ENCODE data around the gene PRSS36. TPM values are rescaled to one million over a fixed set of nuclear protein-coding genes. Genes with fewer than 3 reads are reported as not detected.

PRSS36 gene
- polyA plus RNA-seq, 1 donor from 2014 or later: 2.0 TPM

DNA sequence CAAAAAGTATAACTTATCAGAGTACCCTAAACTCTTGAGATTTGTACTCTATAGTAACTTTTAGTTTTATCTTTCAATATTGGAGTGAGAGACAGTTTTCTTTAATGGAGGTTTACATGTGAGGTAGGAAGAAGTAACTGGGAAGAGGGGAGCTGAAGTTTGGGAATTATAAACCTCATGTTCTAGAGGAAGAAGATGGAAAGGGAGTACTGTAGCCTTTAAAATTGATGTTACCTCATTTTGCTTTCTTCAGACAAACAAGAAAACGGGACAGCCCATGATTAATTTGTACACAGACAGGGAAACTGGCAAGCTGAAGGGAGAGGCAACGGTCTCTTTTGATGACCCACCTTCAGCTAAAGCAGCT is 39.5 kb upstream of the PRSS36 start:
- Histone ChIP-seq H3K27me3 (ENCODE audit: insufficient read depth, low read depth, low read length) (no peaks in the 10 kb centered on the region), H4K20me1 (ENCODE audit: insufficient read depth) (peaks cover 36% of the 10 kb centered on the region), H3K36me3 (ENCODE audit: insufficient read depth, low read length) (peaks cover 19% of the 10 kb centered on the region), H2AFZ (ENCODE audit: low read depth, low read length) (no peak overlapping the region), H3K79me2 (replicated peaks; ENCODE audit: insufficient read depth, low read length) (peaks cover 25% of the 10 kb centered on the region), H3F3A (ENCODE audit: insufficient read depth, low read length, poor library complexity, severe bottlenecking) (no peaks in the 10 kb centered on the region), H3K9ac (ENCODE audit: low read length) (no peak overlapping the region), H3K4me3 (ENCODE audit: low read length) (no peak overlapping the region), H3K4me2 (ENCODE audit: low read length) (no peak overlapping the region), H3K27ac (ENCODE audit: low read length) (no peak overlapping the region), H3K9me3 (ENCODE audit: low read length) (no peaks in the 10 kb centered on the region), H3K9me2 (ENCODE audit: insufficient read depth, low read length) (no peaks in the 10 kb centered on the region)
- TF ChIP-seq RAD21 (conservative IDR thresholded peaks at IDR 0.05) (no peak), EZH2 (IDR thresholded peaks at IDR 0.05; ENCODE audit: borderline replicate concordance, insufficient read depth, low read length, poor library complexity, severe bottlenecking) (no peak), SMC3 (conservative IDR thresholded peaks at IDR 0.05; ENCODE audit: poor library complexity) (no peak), EP300 (conservative IDR thresholded peaks at IDR 0.05; ENCODE audit: poor library complexity, severe bottlenecking) (no peak), POLR2AphosphoS5 (IDR thresholded peaks at IDR 0.05) (no peak), MXI1 (conservative IDR thresholded peaks at IDR 0.05; ENCODE audit: poor library complexity, severe bottlenecking) (no peak), TAF1 (IDR thresholded peaks at IDR 0.05; ENCODE audit: low read depth) (no peak)
- TF ChIP-seq, protein P1, sequence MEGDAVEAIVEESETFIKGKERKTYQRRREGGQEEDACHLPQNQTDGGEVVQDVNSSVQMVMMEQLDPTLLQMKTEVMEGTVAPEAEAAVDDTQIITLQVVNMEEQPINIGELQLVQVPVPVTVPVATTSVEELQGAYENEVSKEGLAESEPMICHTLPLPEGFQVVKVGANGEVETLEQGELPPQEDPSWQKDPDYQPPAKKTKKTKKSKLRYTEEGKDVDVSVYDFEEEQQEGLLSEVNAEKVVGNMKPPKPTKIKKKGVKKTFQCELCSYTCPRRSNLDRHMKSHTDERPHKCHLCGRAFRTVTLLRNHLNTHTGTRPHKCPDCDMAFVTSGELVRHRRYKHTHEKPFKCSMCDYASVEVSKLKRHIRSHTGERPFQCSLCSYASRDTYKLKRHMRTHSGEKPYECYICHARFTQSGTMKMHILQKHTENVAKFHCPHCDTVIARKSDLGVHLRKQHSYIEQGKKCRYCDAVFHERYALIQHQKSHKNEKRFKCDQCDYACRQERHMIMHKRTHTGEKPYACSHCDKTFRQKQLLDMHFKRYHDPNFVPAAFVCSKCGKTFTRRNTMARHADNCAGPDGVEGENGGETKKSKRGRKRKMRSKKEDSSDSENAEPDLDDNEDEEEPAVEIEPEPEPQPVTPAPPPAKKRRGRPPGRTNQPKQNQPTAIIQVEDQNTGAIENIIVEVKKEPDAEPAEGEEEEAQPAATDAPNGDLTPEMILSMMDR (IDR thresholded peaks at IDR 0.05; ENCODE audit: poor library complexity, severe bottlenecking): no peak
- TF ChIP-seq, protein P2, sequence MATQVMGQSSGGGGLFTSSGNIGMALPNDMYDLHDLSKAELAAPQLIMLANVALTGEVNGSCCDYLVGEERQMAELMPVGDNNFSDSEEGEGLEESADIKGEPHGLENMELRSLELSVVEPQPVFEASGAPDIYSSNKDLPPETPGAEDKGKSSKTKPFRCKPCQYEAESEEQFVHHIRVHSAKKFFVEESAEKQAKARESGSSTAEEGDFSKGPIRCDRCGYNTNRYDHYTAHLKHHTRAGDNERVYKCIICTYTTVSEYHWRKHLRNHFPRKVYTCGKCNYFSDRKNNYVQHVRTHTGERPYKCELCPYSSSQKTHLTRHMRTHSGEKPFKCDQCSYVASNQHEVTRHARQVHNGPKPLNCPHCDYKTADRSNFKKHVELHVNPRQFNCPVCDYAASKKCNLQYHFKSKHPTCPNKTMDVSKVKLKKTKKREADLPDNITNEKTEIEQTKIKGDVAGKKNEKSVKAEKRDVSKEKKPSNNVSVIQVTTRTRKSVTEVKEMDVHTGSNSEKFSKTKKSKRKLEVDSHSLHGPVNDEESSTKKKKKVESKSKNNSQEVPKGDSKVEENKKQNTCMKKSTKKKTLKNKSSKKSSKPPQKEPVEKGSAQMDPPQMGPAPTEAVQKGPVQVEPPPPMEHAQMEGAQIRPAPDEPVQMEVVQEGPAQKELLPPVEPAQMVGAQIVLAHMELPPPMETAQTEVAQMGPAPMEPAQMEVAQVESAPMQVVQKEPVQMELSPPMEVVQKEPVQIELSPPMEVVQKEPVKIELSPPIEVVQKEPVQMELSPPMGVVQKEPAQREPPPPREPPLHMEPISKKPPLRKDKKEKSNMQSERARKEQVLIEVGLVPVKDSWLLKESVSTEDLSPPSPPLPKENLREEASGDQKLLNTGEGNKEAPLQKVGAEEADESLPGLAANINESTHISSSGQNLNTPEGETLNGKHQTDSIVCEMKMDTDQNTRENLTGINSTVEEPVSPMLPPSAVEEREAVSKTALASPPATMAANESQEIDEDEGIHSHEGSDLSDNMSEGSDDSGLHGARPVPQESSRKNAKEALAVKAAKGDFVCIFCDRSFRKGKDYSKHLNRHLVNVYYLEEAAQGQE (IDR thresholded peaks at IDR 0.05; ENCODE audit: borderline replicate concordance): no peak

DNA sequence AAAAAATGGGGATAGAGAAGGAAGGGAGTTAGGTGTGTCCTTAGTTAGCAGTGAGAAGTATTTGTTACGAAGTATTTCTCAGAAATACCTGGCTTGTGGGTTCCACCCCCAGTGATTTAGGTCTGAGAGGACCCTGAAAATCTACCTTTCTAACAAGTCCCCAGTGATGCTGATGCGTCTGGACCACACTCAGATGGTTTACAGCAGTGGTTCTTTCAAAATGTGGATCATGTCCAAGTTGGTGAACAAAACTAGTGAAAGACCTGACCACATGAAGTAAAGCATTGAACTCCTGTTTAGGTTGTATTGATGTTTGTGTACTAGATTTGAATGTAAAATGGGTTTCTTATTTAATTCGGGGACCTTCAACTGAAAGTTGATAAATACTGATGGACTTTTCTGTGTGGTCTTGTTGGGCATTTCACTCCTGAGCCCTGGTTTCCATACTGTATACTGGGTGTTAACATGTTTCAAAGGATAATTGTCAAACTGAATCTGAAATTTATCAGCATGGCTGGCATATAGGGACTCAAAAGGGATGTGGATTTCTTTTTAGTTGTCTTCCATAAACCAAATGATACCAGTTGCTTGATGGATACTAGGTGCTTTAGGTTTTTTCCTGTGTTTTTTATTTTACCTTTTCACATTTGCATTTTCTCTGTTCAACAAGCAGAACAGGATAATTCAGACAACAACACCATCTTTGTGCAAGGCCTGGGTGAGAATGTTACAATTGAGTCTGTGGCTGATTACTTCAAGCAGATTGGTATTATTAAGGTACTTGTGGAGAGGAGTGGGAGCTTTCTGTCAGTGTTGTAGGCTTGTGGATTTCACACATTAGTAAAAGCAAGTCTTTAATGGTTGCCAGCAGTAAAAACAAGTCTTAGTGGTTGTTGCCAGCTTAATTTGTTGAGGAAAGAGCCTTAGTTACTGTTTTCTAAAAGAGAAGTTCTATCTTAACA is 38.9 kb upstream of the PRSS36 start:
- H4K20me1 ChIP-seq (ENCODE audit: insufficient read depth): peaks cover 38% of the 10 kb centered on the region

More for the DNA sequence above, 38.9 kb upstream of the PRSS36 start:
- Histone ChIP-seq H3K27me3 (ENCODE audit: insufficient read depth, low read depth, low read length) (no peaks in the 10 kb centered on the region), H3K4me3 (ENCODE audit: low read length) (no peak overlapping the region), H3K9ac (ENCODE audit: low read length) (no peak overlapping the region), H3K9me2 (ENCODE audit: insufficient read depth, low read length) (no peaks in the 10 kb centered on the region), H3K4me2 (ENCODE audit: low read length) (no peak overlapping the region), H2AFZ (ENCODE audit: low read depth, low read length) (no peak overlapping the region), H3K27ac (ENCODE audit: low read length) (no peak overlapping the region), H3F3A (ENCODE audit: insufficient read depth, low read length, poor library complexity, severe bottlenecking) (no peaks in the 10 kb centered on the region), H3K36me3 (ENCODE audit: insufficient read depth, low read length) (peaks cover 19% of the 10 kb centered on the region), H3K9me3 (ENCODE audit: low read length) (no peaks in the 10 kb centered on the region), H3K79me2 (replicated peaks; ENCODE audit: insufficient read depth, low read length) (peaks cover 30% of the 10 kb centered on the region)
- TF ChIP-seq, protein P1 (IDR thresholded peaks at IDR 0.05; ENCODE audit: poor library complexity, severe bottlenecking): no peak
- TF ChIP-seq EZH2 (IDR thresholded peaks at IDR 0.05; ENCODE audit: borderline replicate concordance, insufficient read depth, low read length, poor library complexity, severe bottlenecking) (no peak), MXI1 (conservative IDR thresholded peaks at IDR 0.05; ENCODE audit: poor library complexity, severe bottlenecking) (no peak), TAF1 (IDR thresholded peaks at IDR 0.05; ENCODE audit: low read depth) (no peak), RAD21 (conservative IDR thresholded peaks at IDR 0.05) (no peak), POLR2AphosphoS5 (IDR thresholded peaks at IDR 0.05) (no peak), EP300 (conservative IDR thresholded peaks at IDR 0.05; ENCODE audit: poor library complexity, severe bottlenecking) (no peak), SMC3 (conservative IDR thresholded peaks at IDR 0.05; ENCODE audit: poor library complexity) (no peak)
- TF ChIP-seq, protein P2 (IDR thresholded peaks at IDR 0.05; ENCODE audit: borderline replicate concordance): no peak

Measured in neural cell (in vitro differentiated cells).